Activated naive CD8-positive, alpha-beta T cell treated with anti-CD3 and anti-CD28 coated beads, Interleukin-2, amount 10 ng/mL, durations not matched to agents 7 days and 5 days (primary cell): ENCODE data around the gene RABGAP1L. TPM values are rescaled to one million over a fixed set of nuclear protein-coding genes. Genes with fewer than 3 reads are reported as not detected.
"Not testable (repeated sequence)": the region's sequence is repeated elsewhere in the genome, so short reads cannot be mapped to it uniquely, and the experiment has no call there.

Source experiments
- ATAC-seq: fragments of 150-1000 bp; cut with Tn5 transposase; one replicate; pipeline ENCODE4 v1.10.0; 2021; ENCODE audit warnings: low read depth, moderate library complexity
- POLR2A ChIA-PET: fragments of 350-600 bp; sonication (Branson Sonifier 250); formaldehyde crosslinking; loops from one replicate; lab custom pipeline; 2021; ENCODE audit warnings: antibody characterized with exemption; lab: Charles Lee
- DNase-seq: peaks from one replicate; pipeline ENCODE4 v3.0.0; 2021
- H3K27ac Mint-ChIP-seq: one replicate; pipeline ENCODE4 v1.8.0; 2022; ENCODE audit warnings: mild to moderate bottlenecking, mixed read lengths
- H3K27me3 Mint-ChIP-seq: one replicate; pipeline ENCODE4 v1.8.0; 2022; ENCODE audit warnings: mild to moderate bottlenecking, moderate library complexity, mixed read lengths
- H3K36me3 Mint-ChIP-seq: one replicate; pipeline ENCODE4 v1.8.0; 2021; ENCODE audit warnings: mild to moderate bottlenecking, mixed read lengths
- H3K4me1 Mint-ChIP-seq: one replicate; pipeline ENCODE4 v1.8.0; 2021; ENCODE audit warnings: mixed read lengths
- H3K4me3 Mint-ChIP-seq: one replicate; pipeline ENCODE4 v1.8.0; 2022; ENCODE audit warnings: mild to moderate bottlenecking, moderate library complexity, mixed read lengths
- H3K9me3 Mint-ChIP-seq: one replicate; pipeline ENCODE4 v1.8.0; 2021; ENCODE audit warnings: mixed read lengths
- total RNA-seq, 2 experiments: library from RNA; stranded (reverse); gene quantifications; one replicate each; pipeline ENCODE4 v1.2.3, GENCODE V29; 2021

RABGAP1L gene
- total RNA-seq, 2 experiments from 2014 or later, result 64.8 to 69.9 TPM

DNA sequence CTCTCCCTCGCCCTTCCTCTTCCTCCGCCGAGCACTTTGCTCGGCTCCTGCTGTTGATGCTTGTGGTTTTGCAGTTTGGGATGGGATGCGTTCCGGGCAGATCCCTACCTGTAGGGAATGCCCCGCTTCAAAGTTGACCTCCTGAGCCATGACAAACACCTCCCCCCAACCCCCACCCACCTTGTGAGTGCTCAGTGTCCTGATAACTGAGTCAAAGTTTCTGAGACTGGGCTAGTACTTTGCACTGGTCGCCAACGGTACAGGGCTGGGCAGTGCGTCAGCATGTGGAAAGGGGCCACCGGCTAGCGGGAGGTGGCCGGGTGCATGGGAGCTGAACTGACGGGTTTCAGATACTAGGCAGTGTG lies 771 bp downstream of the RABGAP1L start:
- POLR2A ChIA-PET, result interaction anchor here (0.5 to 1.2 kb wide), 3 partner anchors 18 to 292 kb away, joined by 3 read pairs; partner anchors contain the start of gene ZBTB37
- peaks cover 40% of the 10 kb centered on the region for H3K4me1 Mint-ChIP-seq
- H3K4me3 Mint-ChIP-seq, result peak overlapping the region; percentile 99
- H3K27me3 Mint-ChIP-seq, result no peaks in the 10 kb centered on the region
- no peaks in the 10 kb centered on the region for H3K9me3 Mint-ChIP-seq
- peaks cover 12% of the 10 kb centered on the region for H3K36me3 Mint-ChIP-seq
- H3K27ac Mint-ChIP-seq, result peak overlapping the region; percentile 96
- DNase-seq, result no peak
- ATAC-seq, result no peak

DNA sequence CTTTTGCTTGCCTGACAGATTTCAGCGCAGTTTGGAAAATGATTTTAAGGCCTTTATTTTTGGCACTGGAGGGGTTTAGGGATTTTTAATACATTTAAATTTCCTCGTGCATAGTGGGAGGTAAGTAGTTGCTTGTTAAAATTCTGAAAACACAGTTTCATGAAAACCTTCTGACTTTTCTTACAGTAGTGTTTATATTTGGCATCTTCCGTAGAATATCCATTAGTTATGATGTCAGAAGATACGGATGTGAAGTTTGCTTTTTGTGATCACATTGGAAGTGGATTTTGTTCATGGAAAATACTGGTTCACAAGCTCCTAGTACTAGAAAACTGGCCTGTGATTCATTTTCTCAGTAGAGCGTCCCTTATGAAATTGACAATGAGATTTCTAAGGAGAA lies 1.3 kb downstream of the RABGAP1L start:
- H3K9me3 Mint-ChIP-seq, result no peaks in the 10 kb centered on the region
- ATAC-seq (no peak), DNase-seq (no peak)
- H3K4me3 Mint-ChIP-seq, result peak overlapping the region; percentile 99
- H3K27ac Mint-ChIP-seq, result no peak overlapping the region
- H3K27me3 Mint-ChIP-seq, result no peaks in the 10 kb centered on the region
- peaks cover 41% of the 10 kb centered on the region for H3K4me1 Mint-ChIP-seq
- peaks cover 15% of the 10 kb centered on the region for H3K36me3 Mint-ChIP-seq
- POLR2A ChIA-PET, result interaction anchor here (0.6 to 1.2 kb wide), 4 partner anchors 43 to 367 kb away, joined by 3 to 7 read pairs (median 3); partner anchors contain the start of genes RC3H1 and ZBTB37

DNA sequence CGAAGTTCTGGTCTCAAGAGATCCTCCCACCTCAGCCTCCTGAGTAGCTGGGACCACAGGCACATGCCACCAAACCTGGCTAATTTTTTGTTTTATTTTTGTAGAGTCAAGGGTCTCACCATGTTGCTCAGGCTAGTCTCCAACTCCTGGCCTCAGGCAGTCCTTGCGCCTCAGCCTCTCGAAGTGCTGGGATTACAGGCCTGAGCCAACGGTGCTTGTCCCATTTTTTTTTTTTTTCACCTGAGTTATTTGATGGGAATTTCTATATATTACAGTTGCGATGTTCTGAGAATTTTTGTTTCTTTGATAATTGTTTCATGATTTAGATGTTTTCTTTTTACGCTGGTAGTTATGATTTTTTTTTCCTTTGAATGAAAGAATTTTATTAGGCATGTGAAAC lies 2.5 kb downstream of the RABGAP1L start:
- ATAC-seq, result no peak
- Mint-ChIP-seq H3K36me3 (peaks cover 24% of the 10 kb centered on the region), H3K27ac (no peak overlapping the region), H3K27me3 (no peaks in the 10 kb centered on the region), H3K4me1 (peaks cover 44% of the 10 kb centered on the region), H3K9me3 (no peaks in the 10 kb centered on the region), H3K4me3 (no peak overlapping the region)
- DNase-seq, result no peak
- POLR2A ChIA-PET, result interaction anchor here (1.2 kb wide), 1 partner anchor 140 kb away, joined by 3 read pairs; the partner anchor contains the start of gene RC3H1

DNA sequence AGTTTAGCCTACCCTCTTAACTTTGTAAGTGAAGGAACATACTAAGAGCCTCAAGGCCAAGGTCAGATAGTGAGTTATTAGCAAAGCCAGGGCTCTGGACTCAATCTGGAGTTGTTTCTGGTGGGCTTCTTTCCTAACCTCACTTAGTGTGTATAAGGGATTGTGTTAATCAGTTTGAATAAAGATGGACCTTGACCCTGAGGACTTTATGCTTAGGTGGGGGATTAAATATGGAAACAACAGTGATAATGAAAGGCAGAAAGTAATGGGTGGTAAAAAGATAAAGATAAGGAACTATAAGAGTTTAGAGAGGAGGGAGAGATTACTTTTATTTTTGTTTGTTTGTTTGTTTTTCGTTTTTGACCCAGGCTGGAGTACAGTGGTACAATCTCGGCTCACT lies 5.5 kb downstream of the RABGAP1L start:
- Mint-ChIP-seq H3K36me3 (peaks cover 27% of the 10 kb centered on the region), H3K4me3 (no peak overlapping the region), H3K9me3 (no peaks in the 10 kb centered on the region), H3K4me1 (peaks cover 29% of the 10 kb centered on the region), H3K27ac (no peak overlapping the region), H3K27me3 (no peaks in the 10 kb centered on the region)
- POLR2A ChIA-PET, result no interaction called here
- ATAC-seq (no peak), DNase-seq (no peak)

DNA sequence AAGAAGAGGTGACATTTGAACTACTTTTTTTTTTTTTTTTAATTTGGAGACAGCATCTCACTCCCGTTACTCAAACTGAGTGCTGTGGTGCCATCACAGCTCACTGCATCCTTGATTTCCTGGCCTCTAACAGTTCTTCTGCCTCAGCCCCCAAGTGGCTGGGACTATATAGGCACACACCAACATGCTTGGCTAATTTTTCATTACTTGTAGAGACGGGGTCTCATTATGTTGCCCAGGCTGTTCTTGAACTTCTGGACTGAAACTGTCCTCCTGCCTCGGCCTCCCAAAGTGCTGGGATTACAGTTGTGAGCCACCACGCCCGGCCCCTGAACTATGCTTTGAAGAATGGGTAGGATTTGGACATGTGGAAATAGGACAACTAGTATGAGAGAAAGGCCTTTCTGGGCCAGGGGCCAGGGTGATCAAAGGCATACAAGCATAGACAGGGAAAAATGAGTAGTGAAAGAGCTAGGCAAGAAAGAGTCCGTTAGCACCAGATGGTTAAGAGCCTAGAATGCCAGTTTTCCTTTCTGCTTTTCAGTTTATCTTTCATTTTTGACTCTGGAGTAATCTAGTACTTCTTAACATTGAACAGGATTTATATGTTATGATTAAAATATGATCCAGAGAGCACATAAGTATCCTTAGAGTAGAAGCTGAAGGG lies 6.3 kb downstream of the RABGAP1L start:
- ATAC-seq (no peak), DNase-seq (no peak)
- H3K4me3 Mint-ChIP-seq, result no peak overlapping the region
- H3K27me3 Mint-ChIP-seq, result no peaks in the 10 kb centered on the region
- H3K4me1 Mint-ChIP-seq, result peaks cover 23% of the 10 kb centered on the region
- H3K9me3 Mint-ChIP-seq, result no peaks in the 10 kb centered on the region
- peaks cover 28% of the 10 kb centered on the region for H3K36me3 Mint-ChIP-seq
- no peak overlapping the region for H3K27ac Mint-ChIP-seq
- POLR2A ChIA-PET, result no interaction called here

DNA sequence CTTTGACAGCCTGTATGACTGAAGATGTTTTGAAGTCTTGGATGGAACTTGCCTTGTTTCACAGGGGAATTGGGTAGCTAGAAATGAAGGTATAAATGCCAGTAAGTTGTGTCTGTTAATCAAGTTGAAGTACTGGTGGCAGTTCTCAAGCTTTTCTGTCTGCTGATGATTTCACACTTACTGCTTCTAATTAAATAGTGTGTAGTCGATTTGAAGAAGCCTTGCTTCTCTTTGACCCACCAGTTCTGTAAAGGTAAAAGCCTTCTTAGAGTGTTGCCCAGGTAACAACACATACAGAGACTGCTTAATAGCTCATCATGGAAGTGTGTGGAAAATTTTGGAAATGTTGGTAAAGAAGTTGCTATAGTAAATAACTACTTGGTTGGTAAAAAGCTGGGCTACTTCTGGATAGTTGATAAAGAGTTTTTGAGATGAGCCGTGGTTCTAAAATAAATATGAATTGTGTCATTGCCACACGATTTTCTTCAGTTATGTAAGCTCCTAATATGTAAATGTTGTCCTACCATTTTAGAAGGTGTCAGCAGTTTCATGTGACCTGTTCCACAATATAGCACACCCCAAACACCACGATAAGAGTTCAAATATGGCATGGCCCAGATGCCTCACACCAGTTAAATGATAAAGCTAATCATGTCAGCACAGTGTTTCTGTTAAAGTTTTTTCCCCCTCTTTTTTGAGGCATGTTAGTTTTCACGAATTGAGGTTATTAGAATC lies 7.4 kb downstream of the RABGAP1L start:
- H3K9me3 Mint-ChIP-seq, result no peaks in the 10 kb centered on the region
- POLR2A ChIA-PET, result no interaction called here
- ATAC-seq (no peak), DNase-seq (no peak)
- no peaks in the 10 kb centered on the region for H3K27me3 Mint-ChIP-seq
- no peak overlapping the region for H3K27ac Mint-ChIP-seq
- peaks cover 30% of the 10 kb centered on the region for H3K36me3 Mint-ChIP-seq
- H3K4me1 Mint-ChIP-seq, result peaks cover 16% of the 10 kb centered on the region
- no peak overlapping the region for H3K4me3 Mint-ChIP-seq

DNA sequence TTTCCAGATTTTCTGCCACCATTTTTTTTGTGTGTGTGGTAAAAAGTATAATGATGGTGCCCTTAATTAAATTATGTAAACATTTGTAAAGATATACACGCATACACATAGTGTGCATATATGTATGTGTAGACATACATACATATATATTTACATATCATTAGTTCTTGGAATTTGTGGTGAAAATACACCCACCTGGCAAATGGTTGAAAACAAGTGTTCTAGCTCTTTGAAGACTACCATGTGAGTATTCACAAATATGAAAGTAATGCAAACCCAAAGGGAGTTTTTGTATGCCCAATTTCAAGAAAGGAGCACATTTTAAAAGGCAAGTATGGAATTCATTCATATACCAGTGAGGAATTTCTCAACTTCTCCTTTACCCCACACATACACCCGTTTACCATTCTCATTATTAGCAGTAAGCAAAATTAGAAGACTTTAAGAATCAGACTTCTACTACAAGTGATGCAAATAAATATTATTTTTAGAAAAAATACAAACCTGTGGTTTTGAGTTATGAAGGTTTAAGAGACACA lies 8.0 kb downstream of the RABGAP1L start:
- Mint-ChIP-seq H3K36me3 (peaks cover 28% of the 10 kb centered on the region), H3K27ac (no peak overlapping the region), H3K27me3 (no peaks in the 10 kb centered on the region), H3K4me3 (no peak overlapping the region), H3K9me3 (no peaks in the 10 kb centered on the region), H3K4me1 (peaks cover 15% of the 10 kb centered on the region)
- DNase-seq, result no peak
- no peak for ATAC-seq
- POLR2A ChIA-PET, result interaction anchor here (0.6 kb wide), 1 partner anchor 299 kb away, joined by 3 read pairs; the partner anchor contains the start of gene ZBTB37

DNA sequence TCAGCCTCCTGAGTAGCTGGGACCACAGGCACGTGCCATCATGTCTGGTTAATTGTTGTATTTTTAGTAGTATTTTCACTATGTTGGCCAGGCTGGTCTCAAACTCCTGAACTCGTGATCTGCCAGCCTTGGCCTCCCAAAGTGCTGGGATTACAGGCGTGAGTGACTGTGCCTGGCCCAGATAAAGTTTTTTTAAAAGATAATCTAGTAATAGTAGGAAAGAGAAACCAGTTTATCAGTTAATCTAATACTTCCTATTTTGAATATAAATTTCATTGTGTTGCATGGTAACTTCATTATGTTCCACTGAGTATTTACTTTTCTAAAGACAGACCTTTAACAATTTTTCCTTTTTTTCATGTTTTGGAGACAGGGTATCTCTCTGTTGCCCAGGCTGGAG lies 10.0 kb downstream of the RABGAP1L start:
- DNase-seq (no peak), ATAC-seq (no peak)
- Mint-ChIP-seq H3K4me3 (no peak overlapping the region), H3K27me3 (no peaks in the 10 kb centered on the region), H3K36me3 (peaks cover 24% of the 10 kb centered on the region), H3K27ac (no peak overlapping the region), H3K9me3 (no peaks in the 10 kb centered on the region), H3K4me1 (peaks cover 17% of the 10 kb centered on the region)
- POLR2A ChIA-PET, result no interaction called here

DNA sequence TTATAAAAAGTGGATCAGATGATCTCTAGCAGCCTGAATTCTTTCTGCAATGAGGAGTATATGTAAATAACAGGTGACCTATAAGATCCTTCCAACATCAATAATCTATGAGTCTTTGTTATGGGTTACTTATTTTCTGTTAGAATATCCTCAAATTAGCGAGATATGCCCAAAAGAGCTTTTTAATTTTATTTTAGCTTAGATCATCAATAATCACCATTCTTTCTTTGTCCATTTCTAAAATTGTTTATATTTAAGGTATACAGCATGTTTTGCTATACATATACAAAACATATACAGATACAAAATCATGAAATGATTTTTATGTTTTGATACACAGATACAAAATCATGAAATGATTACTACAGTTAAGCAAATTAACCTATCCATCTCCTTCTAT lies 11.8 kb downstream of the RABGAP1L start:
- H3K4me1 Mint-ChIP-seq, result peaks cover 8% of the 10 kb centered on the region
- peaks cover 20% of the 10 kb centered on the region for H3K36me3 Mint-ChIP-seq
- no peaks in the 10 kb centered on the region for H3K27me3 Mint-ChIP-seq
- POLR2A ChIA-PET, result no interaction called here
- H3K9me3 Mint-ChIP-seq, result no peaks in the 10 kb centered on the region
- no peak for DNase-seq
- no peak overlapping the region for H3K27ac Mint-ChIP-seq
- ATAC-seq, result no peak
- no peak overlapping the region for H3K4me3 Mint-ChIP-seq

DNA sequence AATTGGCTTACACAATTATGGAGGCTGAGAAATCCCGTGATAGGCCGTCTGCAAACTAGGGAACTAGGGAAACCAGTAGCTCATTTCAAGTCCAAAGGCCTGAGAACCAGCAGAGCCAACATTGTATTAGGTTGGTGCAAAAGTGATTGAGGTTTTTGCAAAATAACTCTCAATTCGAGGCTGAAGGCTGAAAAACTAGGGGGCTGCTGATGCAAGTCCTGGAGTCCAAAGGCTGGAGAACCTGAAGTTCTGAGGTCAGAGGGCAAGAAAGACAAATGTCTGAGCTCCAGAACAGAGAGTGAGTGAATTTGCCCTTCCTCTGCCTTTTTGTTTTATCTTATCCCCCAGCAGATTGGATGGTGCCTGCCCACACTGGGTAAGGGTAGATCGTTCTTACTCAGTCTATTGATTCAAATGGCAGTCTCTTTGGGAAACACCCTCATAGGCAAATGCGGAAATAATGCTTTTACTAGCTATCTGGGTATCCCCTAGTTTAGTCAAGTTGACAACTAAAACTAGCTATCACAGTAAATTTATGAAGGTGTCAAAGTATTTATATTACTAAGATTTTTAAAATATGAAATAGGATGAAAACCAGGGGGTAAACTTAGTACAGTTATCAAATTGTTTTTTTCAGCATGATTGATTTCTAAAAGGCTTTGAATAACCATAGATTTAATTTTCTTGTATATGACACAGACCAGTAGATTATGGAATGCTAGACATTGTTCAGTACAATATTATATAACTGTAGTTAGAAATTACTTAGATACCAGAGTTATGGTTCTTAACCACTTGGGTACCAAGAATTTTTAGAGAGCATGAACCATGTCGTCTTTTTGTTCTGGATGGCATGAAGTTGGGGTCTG lies 15.4 kb downstream of the RABGAP1L start:
- no peak for DNase-seq
- Mint-ChIP-seq H3K9me3 (peaks cover 5% of the 10 kb centered on the region), H3K27ac (no peak overlapping the region), H3K4me3 (no peak overlapping the region), H3K36me3 (peaks cover 33% of the 10 kb centered on the region), H3K4me1 (peaks cover 14% of the 10 kb centered on the region), H3K27me3 (no peaks in the 10 kb centered on the region)
- POLR2A ChIA-PET, result no interaction called here
- ATAC-seq, result no peak

DNA sequence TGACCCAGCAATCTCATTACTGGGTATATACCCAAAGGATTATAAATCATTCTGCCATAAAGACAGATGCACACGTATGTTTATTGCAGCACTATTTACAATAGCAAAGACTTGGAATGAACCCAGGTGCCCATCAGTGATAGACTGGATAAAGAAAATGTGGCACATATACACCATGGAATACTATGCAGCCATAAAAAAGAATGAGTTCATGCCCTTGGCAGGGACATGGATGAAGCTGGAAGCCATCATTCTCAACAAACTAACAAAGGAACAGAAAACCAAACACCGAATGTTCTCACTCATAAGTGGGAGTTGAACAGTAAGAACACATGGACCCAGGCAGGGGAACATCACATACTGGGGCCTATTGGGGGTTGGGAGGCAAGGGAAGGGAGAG lies 19.1 kb downstream of the RABGAP1L start:
- POLR2A ChIA-PET, ATAC-seq, H3K9me3 Mint-ChIP-seq, H3K4me1 Mint-ChIP-seq, DNase-seq, H3K4me3 Mint-ChIP-seq, H3K27ac Mint-ChIP-seq, H3K27me3 Mint-ChIP-seq: not testable (repeated sequence)
- peaks cover 31% of the 10 kb centered on the region for H3K36me3 Mint-ChIP-seq

DNA sequence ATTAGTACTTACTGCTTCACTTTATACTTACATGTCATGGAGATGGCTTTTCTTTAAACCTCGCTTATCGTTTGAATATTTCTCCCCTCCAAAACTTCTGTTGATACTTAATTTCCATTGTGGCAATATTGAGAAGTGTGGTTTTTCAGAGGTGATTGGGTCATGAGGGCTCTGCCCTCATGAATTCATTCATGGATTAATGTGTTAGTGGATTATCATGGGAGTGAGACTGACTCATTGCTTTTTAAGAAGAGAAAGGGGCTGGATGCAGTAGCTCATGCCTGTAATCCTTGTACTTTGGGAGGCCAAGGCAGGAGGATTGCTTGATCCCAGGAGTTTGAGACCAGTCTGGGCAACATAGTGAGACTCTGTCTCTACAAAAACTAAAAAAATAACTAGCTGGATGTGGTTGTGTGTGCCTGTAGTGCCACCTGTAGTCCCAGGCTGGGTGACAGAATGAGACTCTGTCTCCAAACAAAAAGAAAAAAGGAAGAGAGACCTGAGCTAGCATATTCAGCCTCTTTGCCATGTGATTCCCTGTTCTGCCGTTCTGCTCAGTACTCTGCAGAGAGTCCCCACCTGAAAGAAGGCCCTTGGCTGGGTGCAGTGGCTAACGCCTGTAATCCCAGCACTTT lies 30.2 kb downstream of the RABGAP1L start:
- POLR2A ChIA-PET, result no interaction called here
- DNase-seq (no peak), ATAC-seq (no peak)
- peaks cover 5% of the 10 kb centered on the region for H3K4me1 Mint-ChIP-seq
- no peak overlapping the region for H3K4me3 Mint-ChIP-seq
- no peak overlapping the region for H3K27ac Mint-ChIP-seq
- peaks cover 2% of the 10 kb centered on the region for H3K9me3 Mint-ChIP-seq
- H3K36me3 Mint-ChIP-seq, result peaks cover 11% of the 10 kb centered on the region
- H3K27me3 Mint-ChIP-seq, result no peaks in the 10 kb centered on the region
